WTC11 (cell line): ENCODE data around the gene IL27RA. TPM values are rescaled to one million over a fixed set of nuclear protein-coding genes. Genes with fewer than 3 reads are reported as not detected.
A peak's percentile ranks its signal among the peaks of the same experiment; 100 is the strongest.

Source experiments
- ATAC-seq: fragments of 200-7000 bp; cut with Tn5 transposase; 2 replicates; pipeline ENCODE4 v1.10.0; 2021; ENCODE audit warnings: mild to moderate bottlenecking, moderate library complexity
- CTCF ChIA-PET: fragments of 300-600 bp; sonication (Branson Sonifier 250); formaldehyde crosslinking; loops from one replicate; lab custom pipeline; 2021; ENCODE audit warnings: antibody characterized with exemption; lab: Charles Lee
- POLR2A ChIA-PET: fragments of 350-600 bp; sonication (Branson Sonifier 250); formaldehyde crosslinking; loops from one replicate; lab custom pipeline; 2021; ENCODE audit warnings: antibody characterized with exemption; lab: Charles Lee
- DNase-seq: peaks from one replicate; pipeline ENCODE4 v3.0.0; 2021; ENCODE audit warnings: low spot score
- H3K27ac Mint-ChIP-seq: 2 replicates; pipeline ENCODE4 v1.8.0; 2021; ENCODE audit warnings: mixed read lengths
- H3K27me3 Mint-ChIP-seq: 2 replicates; pipeline ENCODE4 v1.8.0; 2021; ENCODE audit warnings: low read depth, mild to moderate bottlenecking, moderate library complexity, mixed read lengths
- H3K36me3 Mint-ChIP-seq: 2 replicates; pipeline ENCODE4 v1.8.0; 2021; ENCODE audit warnings: mixed read lengths
- H3K4me1 Mint-ChIP-seq: 2 replicates; pipeline ENCODE4 v1.8.0; 2022; ENCODE audit warnings: mixed read lengths
- H3K4me3 Mint-ChIP-seq: 2 replicates; pipeline ENCODE4 v1.8.0; 2021; ENCODE audit warnings: mild to moderate bottlenecking, moderate library complexity, mixed read lengths
- H3K9me3 Mint-ChIP-seq: 2 replicates; pipeline ENCODE4 v1.8.0; 2021; ENCODE audit warnings: mixed read lengths
- CREM ChIP-seq: sonication (generic); formaldehyde crosslinking; IDR thresholded peaks from 2 replicates; pipeline ENCODE4 v1.8.1; 2022; ENCODE audit warnings: mild to moderate bottlenecking, missing genetic modification reagents, moderate library complexity
- ETV6 ChIP-seq: sonication (generic); formaldehyde crosslinking; IDR thresholded peaks from 2 replicates; pipeline ENCODE4 v1.8.1; 2022; ENCODE audit warnings: mild to moderate bottlenecking, missing genetic modification reagents
- FOXP4 ChIP-seq: sonication (generic); formaldehyde crosslinking; IDR thresholded peaks from 2 replicates; pipeline ENCODE4 v1.8.0; 2022; ENCODE audit warnings: mild to moderate bottlenecking, missing genetic modification reagents
- GRHL2 ChIP-seq: fragments of 250-450 bp; sonication (Bioruptor Pico); IDR thresholded peaks from 2 replicates; pipeline ENCODE4 v1.8.0; 2022; ENCODE audit warnings: mild to moderate bottlenecking, moderate library complexity; ENCODE audit not compliant: insufficient replicate concordance, severe bottlenecking
- HMGXB4 ChIP-seq: sonication (generic); formaldehyde crosslinking; IDR thresholded peaks from 2 replicates; pipeline ENCODE4 v1.8.1; 2023; ENCODE audit warnings: mild to moderate bottlenecking, moderate library complexity, missing genetic modification reagents
- RELA ChIP-seq: sonication (generic); formaldehyde crosslinking; IDR thresholded peaks from 2 replicates; pipeline ENCODE4 v1.8.1; 2022; ENCODE audit warnings: missing genetic modification reagents, mild to moderate bottlenecking, borderline replicate concordance
- TEAD1 ChIP-seq: sonication (generic); formaldehyde crosslinking; IDR thresholded peaks from 2 replicates; pipeline ENCODE4 v1.8.0; 2022; ENCODE audit warnings: mild to moderate bottlenecking, missing genetic modification reagents
- ZNF138 ChIP-seq: sonication (generic); formaldehyde crosslinking; conservative IDR thresholded peaks from 2 replicates; pipeline ENCODE4 v1.8.1; 2022; ENCODE audit warnings: mild to moderate bottlenecking, moderate library complexity, missing genetic modification reagents
- ZNF232 ChIP-seq: sonication (generic); formaldehyde crosslinking; IDR thresholded peaks from 2 replicates; pipeline ENCODE4 v1.8.0; 2022; ENCODE audit warnings: mild to moderate bottlenecking, missing genetic modification reagents
- ZNF281 ChIP-seq: sonication (generic); formaldehyde crosslinking; IDR thresholded peaks from 2 replicates; pipeline ENCODE4 v1.8.0; 2023; ENCODE audit warnings: mild to moderate bottlenecking, missing genetic modification reagents
- total RNA-seq: library from RNA; stranded (reverse); gene quantifications from 3 replicates; pipeline ENCODE4 v1.2.3, GENCODE V29; 2021
- TF ChIP-seq, protein P1 (sequence below): fragments of 250-450 bp; sonication (Bioruptor Pico); IDR thresholded peaks from 2 replicates; pipeline ENCODE4 v1.9.0; 2021; ENCODE audit warnings: moderate library complexity, mild to moderate bottlenecking, inconsistent platforms, borderline replicate concordance
- TF ChIP-seq, protein P2 (sequence below): sonication (generic); formaldehyde crosslinking; IDR thresholded peaks from 2 replicates; pipeline ENCODE4 v1.8.1; 2023; ENCODE audit warnings: mild to moderate bottlenecking, missing genetic modification reagents
- TF ChIP-seq, protein P3 (sequence below): sonication (generic); formaldehyde crosslinking; IDR thresholded peaks from 2 replicates; pipeline ENCODE4 v1.8.0; 2023; ENCODE audit warnings: missing genetic modification reagents, mild to moderate bottlenecking, borderline replicate concordance
- TF ChIP-seq, protein P4 (sequence below): fragments of 250-450 bp; sonication (Bioruptor Pico); IDR thresholded peaks from 2 replicates; pipeline ENCODE4 v1.9.0; 2021; ENCODE audit warnings: mild to moderate bottlenecking, borderline replicate concordance

The IL27RA gene
- total RNA-seq, 1 experiment from 2014 or later = 12.2 TPM

- TF ChIP-seq ZNF281 (CRISPR knock-in tag) = 0 out of 2 replicates have a peak, but pooled peaks have one; percentile 4
- TF ChIP-seq, all 79 proteins: peak for 6
Observed at GRCh38 chr19:13985771-13986347, 45.7 kb upstream of the IL27RA start (continued).

DNA sequence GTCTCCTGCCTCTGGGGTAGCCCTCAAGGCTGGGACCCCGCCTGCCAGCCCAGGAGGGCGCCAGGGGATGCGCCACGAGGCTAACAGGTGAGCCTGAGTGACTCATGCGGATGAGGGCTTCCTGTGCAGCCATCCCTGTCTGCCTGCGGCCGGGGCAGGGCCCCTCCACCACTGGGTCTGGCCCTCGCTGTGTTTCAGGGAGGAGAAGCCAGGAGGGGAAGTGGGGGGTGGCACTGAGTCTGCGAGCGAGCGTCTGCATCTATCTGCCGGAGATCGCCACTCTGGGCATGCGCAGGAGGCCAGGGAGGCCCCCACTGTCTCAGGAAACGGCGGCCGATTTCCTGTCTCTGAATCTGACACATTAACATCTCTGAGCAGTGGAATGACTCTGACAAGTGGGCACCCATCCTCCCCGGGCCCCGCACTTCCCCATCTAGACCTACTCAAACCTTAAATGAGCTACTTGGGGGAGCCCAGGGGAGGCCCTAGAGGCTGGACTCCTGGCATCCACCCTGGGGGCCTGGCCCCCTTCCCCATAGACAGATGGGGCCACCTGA, 45.1 kb upstream of the IL27RA start:
- peak; percentile 69 for ATAC-seq
- H3K4me1 Mint-ChIP-seq = peaks cover 63% of the 10 kb centered on the region
- CTCF ChIA-PET = interaction anchor here (1.1 to 3.4 kb wide), 4 partner anchors 8 to 70 kb away, joined by 3 to 15 read pairs (median 4); partner anchors contain the start of gene IL27RA
- TF ChIP-seq, protein P1, sequence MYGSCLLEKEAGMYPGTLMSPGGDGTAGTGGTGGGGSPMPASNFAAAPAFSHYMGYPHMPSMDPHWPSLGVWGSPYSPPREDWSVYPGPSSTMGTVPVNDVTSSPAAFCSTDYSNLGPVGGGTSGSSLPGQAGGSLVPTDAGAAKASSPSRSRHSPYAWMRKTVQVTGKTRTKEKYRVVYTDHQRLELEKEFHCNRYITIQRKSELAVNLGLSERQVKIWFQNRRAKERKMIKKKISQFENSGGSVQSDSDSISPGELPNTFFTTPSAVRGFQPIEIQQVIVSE (CRISPR knock-in tag) = no peak
- TF ChIP-seq ZNF138 (no peak), TEAD1 (CRISPR knock-in tag) (no peak), ZNF232 (peak; percentile 53; the same call in 1 of the 2 replicates), CREM (0 out of 2 replicates have a peak, but pooled peaks have one; percentile 3), HMGXB4 (CRISPR knock-in tag) (no peak), GRHL2 (CRISPR knock-in tag) (no peak), RELA (CRISPR knock-in tag) (no peak), ETV6 (CRISPR knock-in tag) (peak; percentile 66; the same call in 1 of the 2 replicates), FOXP4 (CRISPR knock-in tag) (peak; percentile 71; the same call in 1 of the 2 replicates)
- TF ChIP-seq, protein P2, sequence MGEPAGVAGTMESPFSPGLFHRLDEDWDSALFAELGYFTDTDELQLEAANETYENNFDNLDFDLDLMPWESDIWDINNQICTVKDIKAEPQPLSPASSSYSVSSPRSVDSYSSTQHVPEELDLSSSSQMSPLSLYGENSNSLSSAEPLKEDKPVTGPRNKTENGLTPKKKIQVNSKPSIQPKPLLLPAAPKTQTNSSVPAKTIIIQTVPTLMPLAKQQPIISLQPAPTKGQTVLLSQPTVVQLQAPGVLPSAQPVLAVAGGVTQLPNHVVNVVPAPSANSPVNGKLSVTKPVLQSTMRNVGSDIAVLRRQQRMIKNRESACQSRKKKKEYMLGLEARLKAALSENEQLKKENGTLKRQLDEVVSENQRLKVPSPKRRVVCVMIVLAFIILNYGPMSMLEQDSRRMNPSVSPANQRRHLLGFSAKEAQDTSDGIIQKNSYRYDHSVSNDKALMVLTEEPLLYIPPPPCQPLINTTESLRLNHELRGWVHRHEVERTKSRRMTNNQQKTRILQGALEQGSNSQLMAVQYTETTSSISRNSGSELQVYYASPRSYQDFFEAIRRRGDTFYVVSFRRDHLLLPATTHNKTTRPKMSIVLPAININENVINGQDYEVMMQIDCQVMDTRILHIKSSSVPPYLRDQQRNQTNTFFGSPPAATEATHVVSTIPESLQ (CRISPR knock-in tag) = no peak
- TF ChIP-seq, protein P3, sequence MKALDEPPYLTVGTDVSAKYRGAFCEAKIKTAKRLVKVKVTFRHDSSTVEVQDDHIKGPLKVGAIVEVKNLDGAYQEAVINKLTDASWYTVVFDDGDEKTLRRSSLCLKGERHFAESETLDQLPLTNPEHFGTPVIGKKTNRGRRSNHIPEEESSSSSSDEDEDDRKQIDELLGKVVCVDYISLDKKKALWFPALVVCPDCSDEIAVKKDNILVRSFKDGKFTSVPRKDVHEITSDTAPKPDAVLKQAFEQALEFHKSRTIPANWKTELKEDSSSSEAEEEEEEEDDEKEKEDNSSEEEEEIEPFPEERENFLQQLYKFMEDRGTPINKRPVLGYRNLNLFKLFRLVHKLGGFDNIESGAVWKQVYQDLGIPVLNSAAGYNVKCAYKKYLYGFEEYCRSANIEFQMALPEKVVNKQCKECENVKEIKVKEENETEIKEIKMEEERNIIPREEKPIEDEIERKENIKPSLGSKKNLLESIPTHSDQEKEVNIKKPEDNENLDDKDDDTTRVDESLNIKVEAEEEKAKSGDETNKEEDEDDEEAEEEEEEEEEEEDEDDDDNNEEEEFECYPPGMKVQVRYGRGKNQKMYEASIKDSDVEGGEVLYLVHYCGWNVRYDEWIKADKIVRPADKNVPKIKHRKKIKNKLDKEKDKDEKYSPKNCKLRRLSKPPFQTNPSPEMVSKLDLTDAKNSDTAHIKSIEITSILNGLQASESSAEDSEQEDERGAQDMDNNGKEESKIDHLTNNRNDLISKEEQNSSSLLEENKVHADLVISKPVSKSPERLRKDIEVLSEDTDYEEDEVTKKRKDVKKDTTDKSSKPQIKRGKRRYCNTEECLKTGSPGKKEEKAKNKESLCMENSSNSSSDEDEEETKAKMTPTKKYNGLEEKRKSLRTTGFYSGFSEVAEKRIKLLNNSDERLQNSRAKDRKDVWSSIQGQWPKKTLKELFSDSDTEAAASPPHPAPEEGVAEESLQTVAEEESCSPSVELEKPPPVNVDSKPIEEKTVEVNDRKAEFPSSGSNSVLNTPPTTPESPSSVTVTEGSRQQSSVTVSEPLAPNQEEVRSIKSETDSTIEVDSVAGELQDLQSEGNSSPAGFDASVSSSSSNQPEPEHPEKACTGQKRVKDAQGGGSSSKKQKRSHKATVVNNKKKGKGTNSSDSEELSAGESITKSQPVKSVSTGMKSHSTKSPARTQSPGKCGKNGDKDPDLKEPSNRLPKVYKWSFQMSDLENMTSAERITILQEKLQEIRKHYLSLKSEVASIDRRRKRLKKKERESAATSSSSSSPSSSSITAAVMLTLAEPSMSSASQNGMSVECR (CRISPR knock-in tag) = no peak
- TF ChIP-seq, protein P4, sequence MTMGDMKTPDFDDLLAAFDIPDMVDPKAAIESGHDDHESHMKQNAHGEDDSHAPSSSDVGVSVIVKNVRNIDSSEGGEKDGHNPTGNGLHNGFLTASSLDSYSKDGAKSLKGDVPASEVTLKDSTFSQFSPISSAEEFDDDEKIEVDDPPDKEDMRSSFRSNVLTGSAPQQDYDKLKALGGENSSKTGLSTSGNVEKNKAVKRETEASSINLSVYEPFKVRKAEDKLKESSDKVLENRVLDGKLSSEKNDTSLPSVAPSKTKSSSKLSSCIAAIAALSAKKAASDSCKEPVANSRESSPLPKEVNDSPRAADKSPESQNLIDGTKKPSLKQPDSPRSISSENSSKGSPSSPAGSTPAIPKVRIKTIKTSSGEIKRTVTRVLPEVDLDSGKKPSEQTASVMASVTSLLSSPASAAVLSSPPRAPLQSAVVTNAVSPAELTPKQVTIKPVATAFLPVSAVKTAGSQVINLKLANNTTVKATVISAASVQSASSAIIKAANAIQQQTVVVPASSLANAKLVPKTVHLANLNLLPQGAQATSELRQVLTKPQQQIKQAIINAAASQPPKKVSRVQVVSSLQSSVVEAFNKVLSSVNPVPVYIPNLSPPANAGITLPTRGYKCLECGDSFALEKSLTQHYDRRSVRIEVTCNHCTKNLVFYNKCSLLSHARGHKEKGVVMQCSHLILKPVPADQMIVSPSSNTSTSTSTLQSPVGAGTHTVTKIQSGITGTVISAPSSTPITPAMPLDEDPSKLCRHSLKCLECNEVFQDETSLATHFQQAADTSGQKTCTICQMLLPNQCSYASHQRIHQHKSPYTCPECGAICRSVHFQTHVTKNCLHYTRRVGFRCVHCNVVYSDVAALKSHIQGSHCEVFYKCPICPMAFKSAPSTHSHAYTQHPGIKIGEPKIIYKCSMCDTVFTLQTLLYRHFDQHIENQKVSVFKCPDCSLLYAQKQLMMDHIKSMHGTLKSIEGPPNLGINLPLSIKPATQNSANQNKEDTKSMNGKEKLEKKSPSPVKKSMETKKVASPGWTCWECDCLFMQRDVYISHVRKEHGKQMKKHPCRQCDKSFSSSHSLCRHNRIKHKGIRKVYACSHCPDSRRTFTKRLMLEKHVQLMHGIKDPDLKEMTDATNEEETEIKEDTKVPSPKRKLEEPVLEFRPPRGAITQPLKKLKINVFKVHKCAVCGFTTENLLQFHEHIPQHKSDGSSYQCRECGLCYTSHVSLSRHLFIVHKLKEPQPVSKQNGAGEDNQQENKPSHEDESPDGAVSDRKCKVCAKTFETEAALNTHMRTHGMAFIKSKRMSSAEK (CRISPR knock-in tag) = no peak

More for the DNA sequence above, 45.1 kb upstream of the IL27RA start:
- POLR2A ChIA-PET = interaction anchor here (0.5 to 1.5 kb wide), 4 partner anchors 8 to 58 kb away, joined by 3 to 6 read pairs (median 4); no protein-coding TSS in a partner anchor
- Mint-ChIP-seq H3K9me3 (no peaks in the 10 kb centered on the region), H3K36me3 (0 out of 2 replicates have a peak, but pooled peaks cover 4% of the 10 kb centered on the region), H3K27me3 (no peaks in the 10 kb centered on the region), H3K27ac (peak overlapping the region; percentile 45; the same call in 1 of the 2 replicates), H3K4me3 (peak overlapping the region; percentile 43)
- DNase-seq = peak; percentile 83
